GM18867 (cell line): ENCODE measurements around the gene BICD2.

Experiments
- ATAC-seq: cut with Tn5 transposase; IDR thresholded peaks from one replicate; pipeline ENCODE4 v1.9.1; 2021; ENCODE audit warnings: mild to moderate bottlenecking, moderate library complexity; ENCODE audit not compliant: unreplicated experiment

The BICD2 gene

GRCh38 chr9:92671323-92671722 lies 93.3 kb downstream of the BICD2 start:
- no peak for ATAC-seq

- peak; percentile 94 for ATAC-seq
Measured at GRCh38 chr9:92669890-92670708, 94.5 kb downstream of the BICD2 start, which contains the start of gene IPPK. Gene IPPK, minus strand, starts transcription at chr9:92670131. Its CDS starts 143 bp downstream, at chr9:92669988.

- ATAC-seq = no peak
Measured at GRCh38 chr9:92669527-92669889, 95.1 kb downstream of the BICD2 start.

- ATAC-seq = peak; percentile 13
Measured at GRCh38 chr9:92668746-92669526, 95.7 kb downstream of the BICD2 start.

GRCh38 chr9:92666912-92667532 lies 97.6 kb downstream of the BICD2 start:
- ATAC-seq = no peak

GRCh38 chr9:92666236-92666635 lies 98.4 kb downstream of the BICD2 start:
- no peak for ATAC-seq

- ATAC-seq = no peak
Measured at GRCh38 chr9:92665836-92666235, 98.8 kb downstream of the BICD2 start.

GRCh38 chr9:92664394-92665152 lies 100.1 kb downstream of the BICD2 start:
- no peak for ATAC-seq

- ATAC-seq = no peak
Measured at GRCh38 chr9:92663951-92664350, 100.7 kb downstream of the BICD2 start.

- ATAC-seq = no peak
Measured at GRCh38 chr9:92663126-92663525, 101.5 kb downstream of the BICD2 start.

GRCh38 chr9:92661743-92662142 lies 102.9 kb downstream of the BICD2 start:
- ATAC-seq = no peak
